NB4 (cell line): ENCODE results near the gene RALB.

Experiments used
- DNase-seq: peaks from one replicate; pipeline ENCODE4 v3.0.0; 2010; ENCODE audit warnings: low read depth
- H3K4me3 ChIP-seq: one replicate; pipeline ENCODE4 v1.5.1; 2011; ENCODE audit warnings: mild to moderate bottlenecking, low read depth, low read length, moderate library complexity
- MYC ChIP-seq: IDR thresholded peaks from 2 replicates; pipeline ENCODE4 v1.6.1; 2011; ENCODE audit warnings: low read depth, low read length
- POLR2A ChIP-seq: IDR thresholded peaks from 2 replicates; pipeline ENCODE4 v1.6.1; 2011; ENCODE audit warnings: mild to moderate bottlenecking; ENCODE audit not compliant: insufficient read length; ENCODE audit errors: extremely low read depth
- TF ChIP-seq, protein P1 (sequence below): IDR thresholded peaks from 2 replicates; pipeline ENCODE4 v1.6.1; 2011; ENCODE audit warnings: low read depth, low read length
- TF ChIP-seq, protein P2 (sequence below): IDR thresholded peaks from one replicate; pipeline ENCODE4 v1.5.1; 2012; ENCODE audit warnings: low read depth, low read length

RALB gene

GRCh38 chr2:120313695-120314615, 61.3 kb downstream of the RALB start:
- TF ChIP-seq, protein P1, sequence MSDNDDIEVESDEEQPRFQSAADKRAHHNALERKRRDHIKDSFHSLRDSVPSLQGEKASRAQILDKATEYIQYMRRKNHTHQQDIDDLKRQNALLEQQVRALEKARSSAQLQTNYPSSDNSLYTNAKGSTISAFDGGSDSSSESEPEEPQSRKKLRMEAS: no peak
- TF ChIP-seq MYC: no peak
- TF ChIP-seq, protein P2, sequence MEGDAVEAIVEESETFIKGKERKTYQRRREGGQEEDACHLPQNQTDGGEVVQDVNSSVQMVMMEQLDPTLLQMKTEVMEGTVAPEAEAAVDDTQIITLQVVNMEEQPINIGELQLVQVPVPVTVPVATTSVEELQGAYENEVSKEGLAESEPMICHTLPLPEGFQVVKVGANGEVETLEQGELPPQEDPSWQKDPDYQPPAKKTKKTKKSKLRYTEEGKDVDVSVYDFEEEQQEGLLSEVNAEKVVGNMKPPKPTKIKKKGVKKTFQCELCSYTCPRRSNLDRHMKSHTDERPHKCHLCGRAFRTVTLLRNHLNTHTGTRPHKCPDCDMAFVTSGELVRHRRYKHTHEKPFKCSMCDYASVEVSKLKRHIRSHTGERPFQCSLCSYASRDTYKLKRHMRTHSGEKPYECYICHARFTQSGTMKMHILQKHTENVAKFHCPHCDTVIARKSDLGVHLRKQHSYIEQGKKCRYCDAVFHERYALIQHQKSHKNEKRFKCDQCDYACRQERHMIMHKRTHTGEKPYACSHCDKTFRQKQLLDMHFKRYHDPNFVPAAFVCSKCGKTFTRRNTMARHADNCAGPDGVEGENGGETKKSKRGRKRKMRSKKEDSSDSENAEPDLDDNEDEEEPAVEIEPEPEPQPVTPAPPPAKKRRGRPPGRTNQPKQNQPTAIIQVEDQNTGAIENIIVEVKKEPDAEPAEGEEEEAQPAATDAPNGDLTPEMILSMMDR: no peak
- no peak for TF ChIP-seq POLR2A
- DNase-seq: no peak
- H3K4me3 ChIP-seq: no peak overlapping the region

DNA sequence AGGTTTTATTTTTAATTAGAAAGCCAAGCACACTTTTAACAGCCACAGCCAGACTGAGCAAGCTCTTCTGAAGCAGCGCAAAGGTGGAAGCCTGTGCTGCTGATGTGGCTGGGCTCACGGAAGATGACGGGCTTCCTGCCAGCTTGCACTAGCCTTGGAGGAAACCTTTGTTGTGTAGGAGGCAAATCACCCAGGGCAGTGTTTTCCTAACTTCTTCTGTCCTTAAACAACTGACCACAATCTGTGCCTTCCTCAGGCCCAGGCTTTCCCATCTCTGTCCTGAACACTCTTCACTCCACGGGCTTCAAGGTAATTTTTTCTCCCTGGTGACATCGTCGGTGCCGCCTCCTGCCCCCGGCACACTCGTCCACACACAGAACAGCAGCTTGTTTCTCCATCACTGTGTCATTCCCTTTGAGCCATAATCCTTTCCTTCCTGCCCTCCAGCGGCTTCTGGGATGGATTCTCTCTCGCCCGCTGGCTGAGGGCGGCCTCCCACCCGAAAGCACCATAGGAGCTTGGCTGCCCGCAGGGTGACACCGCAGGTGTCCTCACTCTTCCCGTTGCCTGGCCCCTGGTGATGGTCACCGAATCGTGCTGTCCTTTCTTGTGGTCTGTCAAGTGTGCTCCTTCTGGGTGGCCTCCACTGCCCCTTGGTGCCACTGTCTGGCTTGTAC, 62.2 kb downstream of the RALB start:
- H3K4me3 ChIP-seq: no peak overlapping the region
- TF ChIP-seq, protein P1: no peak
- TF ChIP-seq, protein P2: no peak
- no peak for TF ChIP-seq POLR2A
- no peak for TF ChIP-seq MYC
- DNase-seq: no peak

DNA sequence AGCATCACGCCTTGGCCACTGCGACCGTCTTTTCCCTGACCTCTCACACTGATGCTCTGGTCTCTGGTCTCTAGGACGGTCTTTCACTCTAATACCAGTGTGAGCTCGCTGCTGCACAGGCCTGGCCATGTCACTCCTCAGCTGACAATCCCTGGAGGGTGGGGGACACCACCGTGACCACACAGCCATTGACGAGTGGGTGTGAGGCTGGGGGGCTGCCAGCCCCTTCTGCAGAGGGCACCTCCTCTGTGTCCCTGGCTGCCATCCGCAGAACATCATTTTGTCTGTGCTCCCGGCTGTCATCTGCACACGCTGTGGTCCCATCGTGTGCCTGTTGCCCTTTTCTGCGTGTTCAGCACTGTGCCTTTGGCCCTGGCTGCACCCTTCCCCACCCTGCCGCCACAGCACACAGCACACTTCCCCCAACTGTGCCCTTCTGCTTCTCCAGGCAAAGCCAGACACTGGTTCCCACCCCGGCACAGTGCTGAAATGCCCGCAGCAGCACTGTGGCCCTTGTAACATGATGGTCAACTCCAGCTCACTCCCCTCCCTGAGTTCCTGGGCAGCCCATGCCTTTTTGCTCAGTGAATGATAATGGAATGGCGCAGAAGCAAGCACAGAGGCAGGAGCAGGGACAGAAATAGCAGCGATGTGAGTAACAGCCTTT, 62.8 kb downstream of the RALB start:
- H3K4me3 ChIP-seq: no peak overlapping the region
- DNase-seq: no peak
- TF ChIP-seq, protein P1: no peak
- no peak for TF ChIP-seq MYC
- TF ChIP-seq POLR2A: no peak
- TF ChIP-seq, protein P2: no peak

DNA sequence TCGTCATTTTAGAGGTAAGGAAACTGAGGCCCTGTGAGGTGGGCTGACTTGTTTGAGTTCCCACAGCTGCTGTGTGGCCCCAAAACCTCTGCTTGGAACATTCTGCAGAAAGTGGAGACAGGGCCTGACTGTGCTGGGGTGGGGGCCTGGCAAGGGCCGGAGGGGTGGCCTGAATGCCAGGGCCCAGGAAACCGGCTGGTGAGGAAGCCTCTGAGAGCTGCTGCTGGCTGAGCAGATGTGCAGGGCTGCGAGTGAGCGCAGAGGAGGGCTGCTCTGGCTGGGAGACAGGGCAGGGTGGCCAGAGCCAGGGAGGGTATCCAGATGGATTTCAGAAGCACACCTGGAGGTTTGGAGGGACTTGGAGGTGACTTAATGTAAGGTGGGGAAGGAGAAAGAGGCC, 63.4 kb downstream of the RALB start:
- no peak for TF ChIP-seq MYC
- TF ChIP-seq, protein P2: no peak
- TF ChIP-seq POLR2A: no peak
- TF ChIP-seq, protein P1: no peak
- DNase-seq: no peak

DNA sequence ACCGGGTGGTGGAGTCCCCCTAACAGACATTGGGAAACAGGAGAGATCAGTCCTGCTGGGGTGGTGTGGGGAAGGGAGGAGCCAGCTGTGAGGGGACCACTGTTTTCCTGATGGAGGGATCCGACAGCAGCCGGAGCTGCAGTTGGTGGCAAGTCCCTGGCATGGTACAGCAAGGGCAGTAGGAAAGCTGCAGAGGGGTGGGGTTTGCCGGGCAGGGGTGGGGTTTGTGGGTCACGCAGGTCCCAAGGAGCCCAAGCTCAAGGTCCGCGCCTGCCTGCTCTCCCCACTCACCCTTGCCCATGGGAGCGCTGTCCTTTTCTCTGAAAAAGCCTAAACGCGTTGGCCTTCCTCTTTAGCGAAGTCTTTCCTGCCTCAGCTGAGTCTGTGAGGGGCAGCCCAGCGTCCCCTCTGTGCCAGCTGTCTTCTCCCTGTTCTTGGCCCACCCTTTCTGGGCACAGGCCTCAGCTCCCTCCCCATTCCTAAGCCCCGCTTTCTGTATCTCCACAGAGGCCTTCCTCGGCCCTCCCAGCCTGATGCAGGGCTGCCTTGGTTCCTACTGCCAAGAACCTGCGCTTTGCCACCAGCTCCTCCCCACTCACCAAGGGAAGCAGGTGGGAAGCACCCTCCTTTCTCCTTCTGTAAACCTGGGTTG, 64.0 kb downstream of the RALB start:
- H3K4me3 ChIP-seq: no peak overlapping the region
- TF ChIP-seq, protein P1: no peak
- no peak for TF ChIP-seq POLR2A
- TF ChIP-seq, protein P2: no peak
- no peak for TF ChIP-seq MYC
- no peak for DNase-seq

More for the DNA sequence above, 63.4 kb downstream of the RALB start:
- no peak overlapping the region for H3K4me3 ChIP-seq
